ENCODE measurements around the gene ANLN. TPM values are rescaled to one million over a fixed set of nuclear protein-coding genes. Genes with fewer than 3 reads are reported as not detected.

Gene ANLN
- total RNA-seq, 1 experiment from 2014 or later, result 78.9 TPM

DNA sequence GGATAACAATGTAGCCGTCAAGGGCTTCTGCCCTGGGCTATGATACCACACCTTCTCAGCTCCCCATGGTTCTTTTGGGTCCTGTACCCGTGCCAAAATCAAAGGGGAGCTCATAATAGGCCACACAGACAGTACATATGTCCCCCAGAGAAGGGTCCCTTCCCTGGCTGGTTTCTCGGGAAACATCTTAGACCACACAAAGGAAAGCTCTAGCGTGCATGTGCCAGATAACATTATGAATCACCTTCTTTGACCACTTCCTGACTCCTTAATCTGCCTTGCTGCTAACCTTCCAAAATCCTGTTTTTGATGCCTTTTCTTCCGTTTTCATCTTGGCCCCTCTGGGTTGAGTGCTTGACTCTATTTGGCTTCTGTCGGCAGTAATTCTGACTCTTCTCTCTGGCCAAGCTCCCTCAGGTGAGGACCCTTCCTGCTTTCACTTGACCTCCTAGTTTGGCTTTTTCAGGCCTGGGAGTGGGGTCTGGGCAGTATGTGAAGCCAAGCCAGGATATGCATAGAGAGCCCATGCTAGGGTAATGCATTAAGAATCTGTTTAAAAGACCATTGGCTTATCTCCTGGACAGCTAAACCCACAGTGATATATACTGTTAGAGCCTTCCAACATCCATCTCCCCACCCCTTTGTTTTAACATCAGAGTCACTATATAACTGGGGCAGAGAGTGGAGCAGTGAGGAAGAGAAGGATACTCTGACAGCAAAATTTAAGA lies 84.8 kb downstream of the ANLN start:
- TF ChIP-seq, protein P1, sequence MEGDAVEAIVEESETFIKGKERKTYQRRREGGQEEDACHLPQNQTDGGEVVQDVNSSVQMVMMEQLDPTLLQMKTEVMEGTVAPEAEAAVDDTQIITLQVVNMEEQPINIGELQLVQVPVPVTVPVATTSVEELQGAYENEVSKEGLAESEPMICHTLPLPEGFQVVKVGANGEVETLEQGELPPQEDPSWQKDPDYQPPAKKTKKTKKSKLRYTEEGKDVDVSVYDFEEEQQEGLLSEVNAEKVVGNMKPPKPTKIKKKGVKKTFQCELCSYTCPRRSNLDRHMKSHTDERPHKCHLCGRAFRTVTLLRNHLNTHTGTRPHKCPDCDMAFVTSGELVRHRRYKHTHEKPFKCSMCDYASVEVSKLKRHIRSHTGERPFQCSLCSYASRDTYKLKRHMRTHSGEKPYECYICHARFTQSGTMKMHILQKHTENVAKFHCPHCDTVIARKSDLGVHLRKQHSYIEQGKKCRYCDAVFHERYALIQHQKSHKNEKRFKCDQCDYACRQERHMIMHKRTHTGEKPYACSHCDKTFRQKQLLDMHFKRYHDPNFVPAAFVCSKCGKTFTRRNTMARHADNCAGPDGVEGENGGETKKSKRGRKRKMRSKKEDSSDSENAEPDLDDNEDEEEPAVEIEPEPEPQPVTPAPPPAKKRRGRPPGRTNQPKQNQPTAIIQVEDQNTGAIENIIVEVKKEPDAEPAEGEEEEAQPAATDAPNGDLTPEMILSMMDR (conservative IDR thresholded peaks at IDR 0.05), result no peak

More for the DNA sequence above, 84.8 kb downstream of the ANLN start:
- Histone ChIP-seq H3K79me2 (ENCODE audit: insufficient read depth, low read length) (no peaks in the 10 kb centered on the region), H3K23me2 (ENCODE audit: insufficient read length, low read depth, low read length, poor library complexity, severe bottlenecking) (no peaks in the 10 kb centered on the region), H3K4ac (ENCODE audit: low read depth, low read length) (no peak overlapping the region), H2BK12ac (ENCODE audit: insufficient read length, low read depth, low read length) (no peak overlapping the region), H2BK120ac (ENCODE audit: low read depth, low read length, poor library complexity, severe bottlenecking) (no peak overlapping the region), H4K91ac (ENCODE audit: insufficient read length, low read depth, low read length) (no peak overlapping the region), H2AFZ (ENCODE audit: low read length) (no peak overlapping the region), H3K9ac (ENCODE audit: extremely low read depth, insufficient read length, low read length) (no peak overlapping the region), H4K20me1 (ENCODE audit: control insufficient read depth, insufficient read depth, insufficient read length) (no peaks in the 10 kb centered on the region), H3K4me2 (ENCODE audit: insufficient read depth, insufficient read length, low read length) (no peak overlapping the region), H3K18ac (ENCODE audit: insufficient read length, low read depth, low read length) (no peak overlapping the region), H3K27me3 (ENCODE audit: insufficient read depth, low read length) (no peaks in the 10 kb centered on the region), H2BK15ac (ENCODE audit: low read depth, low read length) (no peak overlapping the region), H3K56ac (ENCODE audit: insufficient read length, low read depth, low read length) (no peak overlapping the region), H2BK20ac (ENCODE audit: low read depth, low read length, poor library complexity, severe bottlenecking) (no peak overlapping the region), H3K9me3 (ENCODE audit: control insufficient read depth, low read depth, low read length) (no peaks in the 10 kb centered on the region), H4K5ac (ENCODE audit: insufficient read length, low read depth, low read length) (no peak overlapping the region), H2AK5ac (ENCODE audit: insufficient read length, low read length) (no peak overlapping the region), H2BK5ac (ENCODE audit: insufficient read length, low read length) (no peak overlapping the region), H3T11ph (ENCODE audit: low read length) (no peak overlapping the region), H3K14ac (ENCODE audit: insufficient read depth, low read length) (no peak overlapping the region), H3K4me1 (ENCODE audit: insufficient read depth, low read length) (no peaks in the 10 kb centered on the region), H3K79me1 (ENCODE audit: insufficient read depth, low read depth, low read length, poor library complexity, severe bottlenecking) (no peaks in the 10 kb centered on the region), H3K27ac (ENCODE audit: insufficient read length, low read depth, low read length) (no peak overlapping the region), H3K23ac (ENCODE audit: insufficient read length, low read depth, low read length) (no peak overlapping the region), H4K8ac (replicated peaks; ENCODE audit: insufficient read length, low read depth, low read length) (no peak overlapping the region)
- Mint-ChIP-seq H3K4me3 (no peak overlapping the region), H3K27me3 (ENCODE audit: low read depth) (no peaks in the 10 kb centered on the region), H3K9me3 (no peaks in the 10 kb centered on the region; a peak in 1 of 5 replicates), H3K36me3 (ENCODE audit: insufficient read depth in 1 of 3, low read depth in 3 of 3) (no peaks in the 10 kb centered on the region), H3K27ac (no peak overlapping the region), H3K4me1 (0 out of 4 replicates have a peak, but pooled peaks cover 0 to 2% of the 10 kb centered on the region in 2 experiments)
- no peak for DNase-seq
- no CpG with 5 or more reads among the region's 6 CpGs for WGBS (ENCODE audit: extremely low coverage, insufficient read length, low lambda C conversion rate)

Measured in H9 (cell line).